GM10266 (cell line): ENCODE data around the gene SHISA5.

Source experiments
- DNase-seq: peaks from one replicate; pipeline ENCODE4 v3.0.0; 2012; ENCODE audit errors: extremely low spot score
- CTCF ChIP-seq: IDR thresholded peaks from 2 replicates; pipeline ENCODE4 v1.5.1; 2012; ENCODE audit warnings: mild to moderate bottlenecking, low read depth; ENCODE audit not compliant: control insufficient read depth, insufficient read depth; ENCODE audit errors: missing control alignments

SHISA5 gene

GRCh38 chr3:48546203-48546829 lies 42.3 kb upstream of the SHISA5 start:
- DNase-seq, result no peak
- no peak for TF ChIP-seq CTCF

GRCh38 chr3:48544141-48544540 lies 40.2 kb upstream of the SHISA5 start:
- no peak for DNase-seq
- no peak for TF ChIP-seq CTCF

DNA sequence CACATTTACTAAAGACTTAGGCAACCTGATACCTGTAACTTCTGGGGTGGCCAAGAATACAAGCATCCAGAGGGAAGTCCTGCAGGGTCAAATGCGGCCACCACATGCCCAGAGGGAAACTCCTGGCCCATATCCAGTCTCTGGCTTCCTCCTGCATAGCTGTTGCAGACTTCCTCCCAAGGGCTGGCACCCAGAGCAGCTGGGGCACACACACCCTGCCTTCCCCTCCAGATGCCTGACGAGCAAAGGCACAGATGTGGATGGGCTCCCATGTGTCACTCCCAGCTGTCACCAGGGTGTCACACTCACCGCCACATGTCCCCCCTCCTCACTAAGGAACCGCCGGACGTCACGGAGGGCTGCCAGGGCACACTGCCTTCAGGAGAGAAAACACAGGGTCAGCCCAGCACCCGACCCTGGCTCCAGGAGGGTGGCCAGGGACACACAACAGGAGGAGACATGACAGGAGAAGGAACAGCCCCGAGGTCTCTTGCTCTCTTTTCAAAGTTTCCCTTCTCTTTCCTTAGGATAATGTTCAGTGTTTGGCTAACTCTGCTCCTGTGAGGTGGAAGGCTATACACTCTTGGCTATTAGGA lies 39.4 kb upstream of the SHISA5 start:
- DNase-seq, result no peak
- no peak for TF ChIP-seq CTCF

GRCh38 chr3:48538451-48538850 lies 34.5 kb upstream of the SHISA5 start:
- no peak for TF ChIP-seq CTCF
- DNase-seq, result no peak

DNA sequence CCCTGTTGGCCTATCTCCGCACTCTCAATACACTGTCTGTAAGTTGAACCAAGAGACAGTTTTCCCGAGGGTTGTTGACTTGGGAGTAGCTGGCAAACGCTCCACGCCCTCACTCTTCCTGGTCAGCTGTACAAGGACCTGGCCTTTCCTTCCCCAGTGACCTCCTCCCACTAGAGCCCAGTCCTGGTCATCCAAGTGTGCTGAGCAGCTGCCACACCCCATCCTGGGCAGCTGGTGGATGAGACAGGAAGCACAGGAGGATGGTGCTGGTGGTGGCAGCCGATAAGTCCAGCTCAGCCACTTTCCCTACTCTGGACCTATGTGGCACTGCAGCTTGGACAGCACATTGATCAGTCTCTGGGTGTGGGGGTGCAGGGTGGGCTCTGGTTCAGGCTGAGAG lies 32.8 kb upstream of the SHISA5 start:
- DNase-seq, result no peak
- no peak for TF ChIP-seq CTCF

GRCh38 chr3:48536116-48536515 lies 32.1 kb upstream of the SHISA5 start:
- TF ChIP-seq CTCF, result no peak

DNA sequence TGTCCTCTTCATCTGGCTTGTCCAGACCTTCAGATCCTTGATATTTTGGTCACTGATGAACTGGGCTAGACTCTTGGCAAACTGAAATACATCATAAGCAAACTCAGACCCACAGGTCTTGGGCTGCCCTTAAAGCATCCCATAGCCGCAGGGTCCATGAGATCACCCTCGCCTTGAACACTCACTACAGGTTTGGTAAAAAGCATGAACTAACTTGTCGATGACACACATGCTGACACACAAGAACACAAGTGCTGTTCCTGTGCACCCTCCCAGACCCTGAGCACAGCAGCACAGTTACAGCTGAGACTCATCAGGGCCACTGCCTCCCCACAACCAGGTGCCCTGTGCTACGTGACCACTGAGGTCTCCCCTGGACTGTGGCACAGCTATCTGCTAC lies 31.6 kb upstream of the SHISA5 start:
- no peak for TF ChIP-seq CTCF

More at GRCh38 chr3:48536116-48536515, 32.1 kb upstream of the SHISA5 start:
- no peak for DNase-seq

More for the DNA sequence above, 31.6 kb upstream of the SHISA5 start:
- no peak for DNase-seq
